GM12892 (cell line): Measurements from ENCODE around the gene ADGRL3.

Experiments
- POLR2A ChIP-seq: IDR thresholded peaks from 2 replicates; pipeline ENCODE4 v1.6.1; 2011; ENCODE audit warnings: low read depth, low read length, control low read depth
- POLR2AphosphoS5 ChIP-seq: IDR thresholded peaks from 2 replicates; pipeline ENCODE4 v1.6.1; 2011; ENCODE audit warnings: low read depth, low read length, control low read depth
- TAF1 ChIP-seq: IDR thresholded peaks from 2 replicates; pipeline ENCODE4 v1.6.1; 2011; ENCODE audit warnings: low read depth, mild to moderate bottlenecking, control low read depth, low read length, borderline replicate concordance

- TF ChIP-seq POLR2A (no peak), POLR2AphosphoS5 (no peak), TAF1 (no peak)
Measured at GRCh38 chr4:61301271-61301670, 101.1 kb downstream of the ADGRL3 start.
